KG1 (cell line): ENCODE results near the gene GABRP.
"Not testable (repeated sequence)": the region's sequence is repeated elsewhere in the genome, so short reads cannot be mapped to it uniquely, and the experiment has no call there.

Experiments used
- DNase-seq: peaks from one replicate; lab custom pipeline; 2025; lab: John Stamatoyannopoulos, UW

The GABRP gene

GRCh38 chr5:170792878-170793277 is 9.4 kb downstream of the GABRP start:
- DNase-seq: no peak

GRCh38 chr5:170795154-170795553 is 11.6 kb downstream of the GABRP start:
- DNase-seq: no peak

GRCh38 chr5:170805666-170806065 is 22.1 kb downstream of the GABRP start:
- DNase-seq: no peak

GRCh38 chr5:170809551-170809950 is 26.0 kb downstream of the GABRP start:
- no peak for DNase-seq

GRCh38 chr5:170811719-170812118 is 28.2 kb downstream of the GABRP start:
- no peak for DNase-seq

- no peak for DNase-seq
Measured at GRCh38 chr5:170813231-170813630, 29.7 kb downstream of the GABRP start.

GRCh38 chr5:170817195-170817594 is 33.7 kb downstream of the GABRP start:
- no peak for DNase-seq

GRCh38 chr5:170818232-170818631 is 34.7 kb downstream of the GABRP start:
- DNase-seq: no peak

- DNase-seq: no peak
Measured at GRCh38 chr5:170819824-170820223, 36.3 kb downstream of the GABRP start.

GRCh38 chr5:170821257-170821800 is 37.8 kb downstream of the GABRP start:
- DNase-seq: no peak

GRCh38 chr5:170826117-170826516 is 42.6 kb downstream of the GABRP start:
- DNase-seq: no peak

GRCh38 chr5:170832241-170832640 is 48.7 kb downstream of the GABRP start:
- DNase-seq: no peak

GRCh38 chr5:170833981-170834380 is 50.5 kb downstream of the GABRP start:
- DNase-seq: not testable (repeated sequence)

GRCh38 chr5:170836226-170836625 is 52.7 kb downstream of the GABRP start:
- no peak for DNase-seq

- DNase-seq: no peak
Measured at GRCh38 chr5:170843870-170844269, 60.3 kb downstream of the GABRP start.

- no peak for DNase-seq
Measured at GRCh38 chr5:170844651-170845050, 61.1 kb downstream of the GABRP start.

- no peak for DNase-seq
Measured at GRCh38 chr5:170846416-170846815, 62.9 kb downstream of the GABRP start.

- DNase-seq: no peak
Measured at GRCh38 chr5:170846846-170847245, 63.3 kb downstream of the GABRP start.

- DNase-seq: no peak
Measured at GRCh38 chr5:170848033-170848432, 64.5 kb downstream of the GABRP start.

- no peak for DNase-seq
Measured at GRCh38 chr5:170849374-170849773, 65.8 kb downstream of the GABRP start.

- DNase-seq: no peak
Measured at GRCh38 chr5:170854566-170854965, 71.0 kb downstream of the GABRP start.

- no peak for DNase-seq
Measured at GRCh38 chr5:170857066-170857465, 73.5 kb downstream of the GABRP start.

- DNase-seq: no peak
Measured at GRCh38 chr5:170860415-170860814, 76.9 kb downstream of the GABRP start.

GRCh38 chr5:170860818-170861666 is 77.5 kb downstream of the GABRP start:
- no peak for DNase-seq
